Skin of body (tissue), 2 donors: ENCODE data around the gene TMEM178B. TPM values are rescaled to one million over a fixed set of nuclear protein-coding genes. Genes with fewer than 3 reads are reported as not detected.
"Not testable (repeated sequence)": the region's sequence is repeated elsewhere in the genome, so short reads cannot be mapped to it uniquely, and the experiment has no call there.

Experiments used
- DNase-seq: peaks from one replicate; lab custom pipeline; 2025; lab: John Stamatoyannopoulos, UW
- total RNA-seq: library from RNA; depleted of rRNA; stranded (reverse); fragments of >200 nt; gene quantifications from one replicate; pipeline ENCODE4 v1.2.3, GENCODE V29; 2014

The TMEM178B gene
- total RNA-seq, 1 donor from 2014 or later, result 0.49 TPM

GRCh38 chr7:141181812-141182211, 107.9 kb downstream of the TMEM178B start:
- no peak for DNase-seq

- no peak for DNase-seq
These were observed 110.8 kb downstream of the TMEM178B start for GRCh38 chr7:141184532-141185190.

DNA sequence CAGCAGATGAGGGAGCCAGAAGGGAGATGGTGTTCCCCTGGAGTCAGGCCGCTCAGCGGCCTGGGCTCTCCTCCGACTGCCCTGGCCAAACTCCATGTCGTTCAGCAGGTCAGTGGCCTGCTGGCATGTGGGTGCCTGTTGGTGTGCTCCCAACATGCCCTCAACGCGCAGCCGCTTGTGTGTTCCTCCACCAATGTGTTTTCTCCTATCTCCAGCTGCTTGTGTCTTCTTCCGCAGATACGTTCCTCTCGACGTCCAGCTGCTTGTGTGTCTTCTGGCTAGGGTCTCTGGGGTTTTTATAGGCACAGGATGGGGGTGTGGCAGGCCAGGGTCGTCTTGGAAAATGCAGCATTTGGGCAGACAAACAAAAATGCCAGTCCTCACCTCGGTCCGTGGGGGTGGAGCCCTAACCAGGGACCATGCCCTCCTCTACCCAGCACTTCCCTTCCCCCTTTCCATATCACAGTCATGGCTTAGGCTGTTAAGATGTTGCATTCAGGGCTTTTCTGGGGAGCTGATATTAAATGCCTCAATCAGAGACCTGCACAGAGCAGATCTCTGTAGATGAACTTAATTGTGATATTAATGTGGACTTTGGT, 111.6 kb downstream of the TMEM178B start:
- no peak for DNase-seq

DNA sequence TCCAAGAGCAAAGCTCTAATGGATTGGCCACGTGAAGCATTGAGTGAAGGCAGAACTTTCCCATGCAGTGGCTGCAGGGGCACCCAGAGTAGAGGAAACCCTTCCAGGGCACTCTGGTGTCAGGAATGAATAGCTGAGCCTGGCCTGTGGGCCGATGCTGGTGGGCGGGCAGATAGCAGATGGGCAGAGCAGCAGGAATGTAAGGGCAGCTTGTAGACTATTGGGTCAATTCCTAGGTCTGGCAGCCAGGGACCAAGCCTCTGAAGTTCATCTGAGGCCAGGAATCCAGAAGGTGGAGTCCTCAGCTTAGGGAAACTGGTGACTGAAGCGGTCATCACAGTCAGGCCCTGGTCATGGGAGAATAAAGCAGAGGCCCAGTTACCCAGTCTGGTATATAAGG, 115.4 kb downstream of the TMEM178B start:
- no peak for DNase-seq

- no peak for DNase-seq
These were observed 116.6 kb downstream of the TMEM178B start for GRCh38 chr7:141190495-141190894.

- no peak for DNase-seq
These were observed 117.4 kb downstream of the TMEM178B start for GRCh38 chr7:141191277-141191676.

DNA sequence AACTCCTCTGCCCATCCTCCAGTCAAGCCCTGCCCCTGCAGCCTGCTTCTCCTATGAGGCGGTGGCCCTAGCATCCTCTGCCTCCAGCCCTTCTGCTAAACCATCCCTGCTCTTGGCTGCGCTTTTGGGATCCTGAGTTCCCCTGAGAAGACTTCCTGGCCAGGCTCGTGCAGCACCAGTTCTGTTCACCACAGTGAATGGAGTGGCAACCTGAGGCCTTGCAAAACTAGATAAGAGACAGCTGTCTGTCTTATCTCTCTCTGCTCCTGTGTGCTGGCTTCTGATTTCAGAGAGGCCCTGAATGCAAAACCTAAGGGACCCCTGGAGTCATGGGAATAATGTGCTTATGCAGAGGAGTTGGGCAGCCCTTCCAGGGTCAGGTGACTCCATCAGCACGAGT, 119.2 kb downstream of the TMEM178B start:
- no peak for DNase-seq

DNA sequence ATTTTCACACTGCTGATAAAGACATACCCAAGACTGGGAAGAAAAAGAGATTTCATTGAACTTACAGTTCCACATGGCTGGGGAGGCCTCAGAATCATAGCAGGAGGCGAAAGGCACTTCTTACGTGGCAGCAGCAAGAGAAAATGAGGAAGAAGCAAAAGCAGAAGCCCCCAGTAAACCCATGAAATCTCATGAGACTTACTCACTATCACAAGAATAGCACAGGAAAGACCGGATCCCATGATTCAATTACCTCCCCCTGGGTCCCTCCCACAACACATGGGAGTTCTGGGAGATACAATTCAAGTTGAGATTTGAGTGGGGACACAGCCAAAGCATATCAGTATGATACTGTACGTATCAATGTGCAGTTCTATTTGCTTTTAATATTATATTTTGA, 121.9 kb downstream of the TMEM178B start:
- DNase-seq, result not testable (repeated sequence)

DNA sequence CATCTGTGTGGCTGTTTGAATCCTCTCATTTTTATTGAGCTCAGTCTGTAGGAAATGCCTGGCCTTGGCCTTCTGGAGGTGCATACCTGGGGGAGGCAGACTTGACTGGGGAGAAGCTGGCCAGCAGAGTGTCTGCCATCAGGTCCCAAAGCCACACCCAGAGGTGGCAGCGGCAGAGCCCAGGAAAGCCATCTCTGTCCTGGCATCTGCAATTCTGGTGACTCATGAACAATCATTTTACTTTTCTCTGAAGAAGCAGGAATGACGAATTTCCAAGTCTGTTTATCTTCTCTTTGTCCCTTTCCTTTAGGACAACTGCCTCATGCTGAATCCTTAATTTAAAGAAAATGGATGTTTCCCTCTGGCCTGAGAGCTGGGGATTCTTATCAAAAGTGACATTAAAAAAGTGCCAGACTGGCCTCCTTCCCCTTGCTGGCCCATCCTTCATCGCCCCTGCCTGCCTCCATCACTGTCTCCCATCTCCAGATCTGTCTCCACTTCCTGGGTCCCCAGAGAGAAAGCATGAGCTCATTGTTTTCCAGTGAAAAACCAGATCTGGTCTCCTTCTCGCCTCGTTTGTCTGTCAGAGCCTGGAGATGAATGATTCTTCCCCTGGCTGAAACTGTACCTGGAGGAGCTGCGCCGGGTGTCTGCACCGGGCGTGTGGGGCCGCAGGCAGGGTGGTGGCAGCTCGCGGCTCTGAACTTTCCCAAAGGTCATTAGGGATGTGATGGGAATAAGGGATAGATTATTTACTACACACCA, 124.5 kb downstream of the TMEM178B start:
- no peak for DNase-seq

- DNase-seq, result no peak
These were observed 126.6 kb downstream of the TMEM178B start for GRCh38 chr7:141200191-141201108.

DNA sequence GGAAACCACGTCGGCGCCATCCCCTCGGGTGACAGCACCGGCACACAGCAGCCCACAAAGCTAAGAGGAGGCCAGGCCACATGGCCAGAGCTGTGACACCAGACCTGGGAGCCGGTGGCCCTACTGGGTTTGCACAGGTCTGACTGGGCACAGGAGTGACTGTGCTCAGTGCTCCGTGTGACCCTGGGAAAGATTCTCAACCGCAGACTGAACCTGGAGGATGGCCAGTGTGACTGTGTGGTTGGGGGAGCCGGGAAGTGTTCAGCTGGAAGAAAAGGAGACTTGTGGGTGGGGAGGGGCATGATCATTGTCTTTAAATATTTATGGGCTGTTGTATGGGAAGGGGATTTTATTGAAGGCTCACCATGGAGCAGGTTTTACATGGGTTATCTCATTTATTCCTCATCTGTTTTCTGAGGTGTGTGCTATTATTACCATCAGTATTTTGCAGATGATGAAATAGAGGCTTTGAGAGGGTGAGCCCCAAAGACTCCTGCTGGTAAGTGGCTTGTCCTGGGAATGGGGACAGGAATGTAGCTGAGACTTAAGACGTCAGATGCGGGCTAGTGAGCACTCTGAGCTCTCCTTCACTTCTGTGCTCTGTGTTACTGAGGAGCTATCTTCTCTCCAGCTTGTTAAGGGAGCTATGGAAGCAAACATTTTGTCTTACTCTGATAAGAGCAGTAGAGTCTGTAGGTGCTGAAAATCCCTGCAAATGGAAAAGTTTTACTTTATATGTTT, 127.5 kb downstream of the TMEM178B start:
- DNase-seq, result no peak

- no peak for DNase-seq
These were observed 128.7 kb downstream of the TMEM178B start for GRCh38 chr7:141202535-141202934.

- no peak for DNase-seq
These were observed 129.3 kb downstream of the TMEM178B start for GRCh38 chr7:141203177-141203576.

DNA sequence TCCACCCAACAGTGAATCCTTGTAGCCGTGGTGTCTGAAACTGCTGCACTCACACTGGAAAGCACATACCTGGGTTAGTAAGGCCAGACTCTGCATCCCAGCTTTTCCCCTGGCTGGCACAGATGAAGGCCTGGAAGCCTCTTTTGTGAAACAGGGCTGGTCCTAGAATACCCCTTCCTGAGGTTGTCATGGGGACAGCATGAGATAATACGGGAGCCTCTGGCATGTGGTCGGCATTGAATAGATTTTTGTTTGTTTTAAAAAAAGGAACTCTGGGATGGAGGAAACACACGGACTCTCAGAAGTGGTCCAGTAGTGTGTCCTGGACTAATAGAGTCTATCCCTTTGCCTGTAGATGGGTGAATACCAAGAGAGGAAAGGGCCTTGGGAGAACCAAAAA, 129.7 kb downstream of the TMEM178B start:
- no peak for DNase-seq

- no peak for DNase-seq
These were observed 133.8 kb downstream of the TMEM178B start for GRCh38 chr7:141207661-141208060.

DNA sequence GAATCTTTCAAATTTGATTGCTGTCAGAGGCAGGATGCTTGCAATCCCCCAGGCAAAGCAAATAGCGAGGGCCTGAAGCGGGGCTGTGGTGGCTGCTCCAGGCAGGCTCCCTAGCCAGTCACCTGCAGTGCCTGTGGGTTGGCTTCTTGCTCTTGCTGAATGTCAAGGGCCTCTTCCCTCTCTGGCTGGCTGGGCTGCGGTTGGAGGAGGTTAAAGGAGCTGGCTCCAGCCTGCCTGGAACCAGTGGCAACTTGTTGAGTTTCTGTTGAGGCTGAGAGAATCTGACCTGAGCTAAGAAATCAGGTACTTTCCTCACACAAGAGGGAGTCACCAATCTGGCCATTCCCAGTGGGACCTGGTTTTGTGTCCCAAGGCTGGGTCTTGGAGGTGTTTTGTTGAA, 134.7 kb downstream of the TMEM178B start:
- DNase-seq, result no peak

- no peak for DNase-seq
These were observed 135.6 kb downstream of the TMEM178B start for GRCh38 chr7:141209454-141209853.

DNA sequence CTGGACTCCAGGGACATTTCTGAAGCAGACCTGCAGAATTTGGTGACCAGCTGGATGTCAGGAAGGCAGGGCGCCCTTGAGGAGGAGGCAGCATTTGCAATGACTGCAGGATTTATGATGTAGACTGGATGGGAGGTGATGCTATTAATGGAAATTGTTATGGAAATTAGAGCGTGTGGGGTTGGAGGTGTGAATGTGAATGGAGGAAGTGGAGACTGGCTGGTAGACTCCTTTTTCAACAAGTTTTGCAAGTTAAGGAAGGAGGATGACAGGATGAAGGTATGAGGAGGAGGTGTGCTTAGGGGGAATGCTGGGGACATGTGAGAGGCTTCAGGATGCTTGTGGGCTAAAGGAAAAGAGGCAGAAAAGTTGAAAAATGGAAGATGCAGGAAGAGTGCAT, 137.0 kb downstream of the TMEM178B start:
- DNase-seq, result no peak

- no peak for DNase-seq
These were observed 139.4 kb downstream of the TMEM178B start for GRCh38 chr7:141213226-141213625.

- no peak for DNase-seq
These were observed 144.1 kb downstream of the TMEM178B start for GRCh38 chr7:141217938-141218337.

GRCh38 chr7:141218941-141219340, 145.1 kb downstream of the TMEM178B start:
- DNase-seq, result no peak
